ENCODE data around the gene TOMT. TPM values are rescaled to one million over a fixed set of nuclear protein-coding genes. Genes with fewer than 3 reads are reported as not detected.

Gene TOMT
- total RNA-seq, 1 experiment from 2014 or later, result not detected

DNA sequence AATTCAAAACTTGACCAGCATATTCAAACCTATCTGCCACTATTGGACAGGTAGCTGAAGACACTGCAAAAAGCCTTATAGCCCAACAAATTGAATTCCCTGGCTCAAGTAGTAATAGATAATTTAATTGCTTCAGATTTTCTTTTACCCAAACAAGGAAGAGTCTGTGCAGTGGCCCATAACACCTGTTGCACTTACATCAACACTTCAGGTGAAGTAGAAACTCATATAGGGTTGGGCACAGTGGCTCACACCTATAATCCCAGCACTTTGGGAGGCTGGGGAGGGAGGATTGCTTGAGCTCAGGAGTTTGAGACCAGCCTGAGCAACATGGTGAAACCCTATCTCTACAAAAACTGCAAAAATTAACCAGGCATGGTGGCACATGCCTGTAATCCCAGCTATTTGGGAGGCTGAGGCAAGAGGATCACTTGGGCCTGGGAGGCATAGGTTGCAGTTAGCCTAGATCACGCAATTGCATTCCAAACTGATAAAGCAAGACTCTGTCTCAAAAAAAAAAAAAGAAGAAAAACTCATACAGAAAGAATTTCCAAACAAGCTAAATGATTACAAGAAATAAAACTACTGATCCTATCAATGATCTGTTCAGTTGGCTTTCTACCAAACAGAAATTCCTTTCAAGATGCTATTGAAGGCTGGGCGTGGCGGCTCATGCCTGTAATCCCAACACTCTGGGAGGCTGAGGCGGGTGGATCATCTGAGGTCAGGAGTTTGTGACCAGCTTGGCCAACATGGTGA, 39.3 kb downstream of the TOMT start:
- no peak overlapping the region for H3K27ac ChIP-seq (ENCODE audit: low read length)
- in situ Hi-C loops (cut with HindIII; ENCODE audit: low pct_unique_long_range_greater_than_20kb, low sequenced_read_pairs) (no loop called here), intact Hi-C loops (cut with micrococcal nuclease; ENCODE audit: unreplicated experiment) (no loop called here)
- no peaks in the 10 kb centered on the region for H3K9me3 ChIP-seq (ENCODE audit: control insufficient read depth, insufficient read depth, low read depth, low read length)
- H3K4me1 ChIP-seq (ENCODE audit: control insufficient read depth, insufficient read depth, low read length), result no peaks in the 10 kb centered on the region
- no peaks in the 10 kb centered on the region for H3K36me3 ChIP-seq (ENCODE audit: control insufficient read depth, insufficient read depth, low read length)
- no peak overlapping the region for H3K4me3 ChIP-seq (ENCODE audit: low read depth in 2 of 2, low read length in 2 of 2)
- DNase-seq (ENCODE audit: low read depth, low spot score) (no peak), ATAC-seq (no peak)
- no TSS peak for BruUV-seq (replicated peaks)
- CTCF ChIA-PET, result interaction anchor here (0.6 to 1.2 kb wide), 4 partner anchors 13 to 117 kb away, joined by 3 to 6 read pairs (median 5); no protein-coding TSS in a partner anchor
- POLR2A ChIA-PET, result no interaction called here
- TF ChIP-seq, protein P1, sequence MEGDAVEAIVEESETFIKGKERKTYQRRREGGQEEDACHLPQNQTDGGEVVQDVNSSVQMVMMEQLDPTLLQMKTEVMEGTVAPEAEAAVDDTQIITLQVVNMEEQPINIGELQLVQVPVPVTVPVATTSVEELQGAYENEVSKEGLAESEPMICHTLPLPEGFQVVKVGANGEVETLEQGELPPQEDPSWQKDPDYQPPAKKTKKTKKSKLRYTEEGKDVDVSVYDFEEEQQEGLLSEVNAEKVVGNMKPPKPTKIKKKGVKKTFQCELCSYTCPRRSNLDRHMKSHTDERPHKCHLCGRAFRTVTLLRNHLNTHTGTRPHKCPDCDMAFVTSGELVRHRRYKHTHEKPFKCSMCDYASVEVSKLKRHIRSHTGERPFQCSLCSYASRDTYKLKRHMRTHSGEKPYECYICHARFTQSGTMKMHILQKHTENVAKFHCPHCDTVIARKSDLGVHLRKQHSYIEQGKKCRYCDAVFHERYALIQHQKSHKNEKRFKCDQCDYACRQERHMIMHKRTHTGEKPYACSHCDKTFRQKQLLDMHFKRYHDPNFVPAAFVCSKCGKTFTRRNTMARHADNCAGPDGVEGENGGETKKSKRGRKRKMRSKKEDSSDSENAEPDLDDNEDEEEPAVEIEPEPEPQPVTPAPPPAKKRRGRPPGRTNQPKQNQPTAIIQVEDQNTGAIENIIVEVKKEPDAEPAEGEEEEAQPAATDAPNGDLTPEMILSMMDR (IDR thresholded peaks at IDR 0.05), result no peak
- TF ChIP-seq, protein P2, sequence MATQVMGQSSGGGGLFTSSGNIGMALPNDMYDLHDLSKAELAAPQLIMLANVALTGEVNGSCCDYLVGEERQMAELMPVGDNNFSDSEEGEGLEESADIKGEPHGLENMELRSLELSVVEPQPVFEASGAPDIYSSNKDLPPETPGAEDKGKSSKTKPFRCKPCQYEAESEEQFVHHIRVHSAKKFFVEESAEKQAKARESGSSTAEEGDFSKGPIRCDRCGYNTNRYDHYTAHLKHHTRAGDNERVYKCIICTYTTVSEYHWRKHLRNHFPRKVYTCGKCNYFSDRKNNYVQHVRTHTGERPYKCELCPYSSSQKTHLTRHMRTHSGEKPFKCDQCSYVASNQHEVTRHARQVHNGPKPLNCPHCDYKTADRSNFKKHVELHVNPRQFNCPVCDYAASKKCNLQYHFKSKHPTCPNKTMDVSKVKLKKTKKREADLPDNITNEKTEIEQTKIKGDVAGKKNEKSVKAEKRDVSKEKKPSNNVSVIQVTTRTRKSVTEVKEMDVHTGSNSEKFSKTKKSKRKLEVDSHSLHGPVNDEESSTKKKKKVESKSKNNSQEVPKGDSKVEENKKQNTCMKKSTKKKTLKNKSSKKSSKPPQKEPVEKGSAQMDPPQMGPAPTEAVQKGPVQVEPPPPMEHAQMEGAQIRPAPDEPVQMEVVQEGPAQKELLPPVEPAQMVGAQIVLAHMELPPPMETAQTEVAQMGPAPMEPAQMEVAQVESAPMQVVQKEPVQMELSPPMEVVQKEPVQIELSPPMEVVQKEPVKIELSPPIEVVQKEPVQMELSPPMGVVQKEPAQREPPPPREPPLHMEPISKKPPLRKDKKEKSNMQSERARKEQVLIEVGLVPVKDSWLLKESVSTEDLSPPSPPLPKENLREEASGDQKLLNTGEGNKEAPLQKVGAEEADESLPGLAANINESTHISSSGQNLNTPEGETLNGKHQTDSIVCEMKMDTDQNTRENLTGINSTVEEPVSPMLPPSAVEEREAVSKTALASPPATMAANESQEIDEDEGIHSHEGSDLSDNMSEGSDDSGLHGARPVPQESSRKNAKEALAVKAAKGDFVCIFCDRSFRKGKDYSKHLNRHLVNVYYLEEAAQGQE (IDR thresholded peaks at IDR 0.05; ENCODE audit: insufficient read depth in 1 of 2, low read depth in 2 of 2, low read length in 1 of 2), result no peak
- TF ChIP-seq SIN3A (IDR thresholded peaks at IDR 0.05; ENCODE audit: borderline replicate concordance, insufficient read depth, low read depth, low read length) (no peak), TCF7L2 (IDR thresholded peaks at IDR 0.05; ENCODE audit: low read depth, low read length) (no peak), POLR2AphosphoS5 (IDR thresholded peaks at IDR 0.05; ENCODE audit: low read depth, low read length) (no peak)
- H3K27me3 ChIP-seq (ENCODE audit: control insufficient read depth, insufficient read depth, low read length), result peaks cover 4% of the 10 kb centered on the region; the same call in 1 of the 2 replicates

GRCh38 chr11:72146625-72147024, 40.9 kb downstream of the TOMT start:
- TF ChIP-seq POLR2AphosphoS5 (IDR thresholded peaks at IDR 0.05; ENCODE audit: low read depth, low read length), result no peak
- ATAC-seq, result no peak
- Histone ChIP-seq H3K9me3 (ENCODE audit: control insufficient read depth, insufficient read depth, low read depth, low read length) (no peaks in the 10 kb centered on the region), H3K27me3 (ENCODE audit: control insufficient read depth, insufficient read depth, low read length) (peaks cover 4% of the 10 kb centered on the region; the same call in 1 of the 2 replicates), H3K36me3 (ENCODE audit: control insufficient read depth, insufficient read depth, low read length) (no peaks in the 10 kb centered on the region), H3K27ac (ENCODE audit: low read length) (no peak overlapping the region), H3K4me1 (ENCODE audit: control insufficient read depth, insufficient read depth, low read length) (no peaks in the 10 kb centered on the region), H3K4me3 (ENCODE audit: low read depth in 2 of 2, low read length in 2 of 2) (no peak overlapping the region)
- intact Hi-C loops (cut with micrococcal nuclease; ENCODE audit: unreplicated experiment) (no loop called here), in situ Hi-C loops (cut with HindIII; ENCODE audit: low pct_unique_long_range_greater_than_20kb, low sequenced_read_pairs) (no loop called here)
- DNase-seq (ENCODE audit: low read depth, low spot score), result no peak
- POLR2A ChIA-PET, result no interaction called here
- no TSS peak for BruUV-seq (replicated peaks)
- CTCF ChIA-PET, result no interaction called here

- DNase-seq (ENCODE audit: low read depth, low spot score) (no peak), ATAC-seq (no peak)
- Histone ChIP-seq H3K9me3 (ENCODE audit: control insufficient read depth, insufficient read depth, low read depth, low read length) (no peaks in the 10 kb centered on the region), H3K4me3 (ENCODE audit: low read depth in 2 of 2, low read length in 2 of 2) (no peak overlapping the region), H3K4me1 (ENCODE audit: control insufficient read depth, insufficient read depth, low read length) (no peaks in the 10 kb centered on the region), H3K27me3 (ENCODE audit: control insufficient read depth, insufficient read depth, low read length) (no peaks in the 10 kb centered on the region; the same call in 1 of the 2 replicates), H3K27ac (ENCODE audit: low read length) (no peak overlapping the region), H3K36me3 (ENCODE audit: control insufficient read depth, insufficient read depth, low read length) (no peaks in the 10 kb centered on the region)
- TF ChIP-seq TCF7L2 (IDR thresholded peaks at IDR 0.05; ENCODE audit: low read depth, low read length), result no peak
- TF ChIP-seq, protein P1 (IDR thresholded peaks at IDR 0.05), result no peak
- TF ChIP-seq, protein P2 (IDR thresholded peaks at IDR 0.05; ENCODE audit: insufficient read depth in 1 of 2, low read depth in 2 of 2, low read length in 1 of 2), result no peak
- TF ChIP-seq POLR2AphosphoS5 (IDR thresholded peaks at IDR 0.05; ENCODE audit: low read depth, low read length), result no peak
- no peak for TF ChIP-seq SIN3A (IDR thresholded peaks at IDR 0.05; ENCODE audit: borderline replicate concordance, insufficient read depth, low read depth, low read length)
- CTCF ChIA-PET, result no interaction called here
- no TSS peak for BruUV-seq (replicated peaks)
- in situ Hi-C loops (cut with HindIII; ENCODE audit: low pct_unique_long_range_greater_than_20kb, low sequenced_read_pairs), result no loop called here
- POLR2A ChIA-PET, result no interaction called here
- intact Hi-C loops (cut with micrococcal nuclease; ENCODE audit: unreplicated experiment), result no loop called here
Observed at GRCh38 chr11:72150882-72151281, 45.2 kb downstream of the TOMT start.
